ENCODE measurements around the gene SLC35F3. TPM values are rescaled to one million over a fixed set of nuclear protein-coding genes. Genes with fewer than 3 reads are reported as not detected.

SLC35F3 gene
- total and polyA plus RNA-seq, 2 donors from 2014 or later, result 0.41 to 0.66 TPM

DNA sequence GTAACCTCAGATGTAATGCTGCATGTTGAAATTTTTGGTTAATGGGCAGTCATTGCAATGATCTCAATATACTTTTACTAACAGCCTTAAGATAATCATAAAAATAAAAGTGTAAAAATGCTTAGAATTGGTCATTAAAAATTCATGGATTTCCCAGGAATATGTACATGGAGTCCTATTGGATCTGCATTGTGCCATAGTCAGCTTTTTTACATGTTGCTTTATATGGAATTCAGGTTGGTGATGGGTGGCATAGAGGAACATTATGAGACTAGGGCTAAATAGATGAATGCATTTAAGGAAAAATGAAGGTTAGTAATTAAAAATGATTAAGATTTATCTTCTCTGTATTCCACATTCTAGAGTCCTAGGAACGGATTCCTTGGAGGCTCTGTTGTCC is 103.2 kb downstream of the SLC35F3 start:
- Histone ChIP-seq H3K36me3 (ENCODE audit: control insufficient read depth in 2 of 3, insufficient read depth in 3 of 3, low read length in 3 of 3) (no peaks in the 10 kb centered on the region), H3K4me3 (ENCODE audit: low read length in 3 of 3) (no peak overlapping the region), H3K9me3 (ENCODE audit: control insufficient read depth in 2 of 3, insufficient read depth in 1 of 3, low read length in 3 of 3) (no peaks in the 10 kb centered on the region), H3K27ac (ENCODE audit: low read depth in 2 of 2, low read length in 2 of 2) (no peak overlapping the region), H3K4me1 (ENCODE audit: control insufficient read depth in 2 of 3, insufficient read depth in 2 of 3, low read depth in 1 of 3, low read length in 3 of 3) (no peaks in the 10 kb centered on the region), H3K27me3 (ENCODE audit: control insufficient read depth, insufficient read depth, low read length) (no peaks in the 10 kb centered on the region), H3K9ac (ENCODE audit: low read length in 3 of 3) (no peak overlapping the region)
- TF ChIP-seq, protein P1, sequence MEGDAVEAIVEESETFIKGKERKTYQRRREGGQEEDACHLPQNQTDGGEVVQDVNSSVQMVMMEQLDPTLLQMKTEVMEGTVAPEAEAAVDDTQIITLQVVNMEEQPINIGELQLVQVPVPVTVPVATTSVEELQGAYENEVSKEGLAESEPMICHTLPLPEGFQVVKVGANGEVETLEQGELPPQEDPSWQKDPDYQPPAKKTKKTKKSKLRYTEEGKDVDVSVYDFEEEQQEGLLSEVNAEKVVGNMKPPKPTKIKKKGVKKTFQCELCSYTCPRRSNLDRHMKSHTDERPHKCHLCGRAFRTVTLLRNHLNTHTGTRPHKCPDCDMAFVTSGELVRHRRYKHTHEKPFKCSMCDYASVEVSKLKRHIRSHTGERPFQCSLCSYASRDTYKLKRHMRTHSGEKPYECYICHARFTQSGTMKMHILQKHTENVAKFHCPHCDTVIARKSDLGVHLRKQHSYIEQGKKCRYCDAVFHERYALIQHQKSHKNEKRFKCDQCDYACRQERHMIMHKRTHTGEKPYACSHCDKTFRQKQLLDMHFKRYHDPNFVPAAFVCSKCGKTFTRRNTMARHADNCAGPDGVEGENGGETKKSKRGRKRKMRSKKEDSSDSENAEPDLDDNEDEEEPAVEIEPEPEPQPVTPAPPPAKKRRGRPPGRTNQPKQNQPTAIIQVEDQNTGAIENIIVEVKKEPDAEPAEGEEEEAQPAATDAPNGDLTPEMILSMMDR (IDR thresholded peaks at IDR 0.05; ENCODE audit: borderline replicate concordance, extremely low read depth, insufficient read depth), result no peak
- FAIRE-seq (no peak), DNase-seq (no peak)
- intact Hi-C loops (cut with DNase I), result no loop called here

DNA sequence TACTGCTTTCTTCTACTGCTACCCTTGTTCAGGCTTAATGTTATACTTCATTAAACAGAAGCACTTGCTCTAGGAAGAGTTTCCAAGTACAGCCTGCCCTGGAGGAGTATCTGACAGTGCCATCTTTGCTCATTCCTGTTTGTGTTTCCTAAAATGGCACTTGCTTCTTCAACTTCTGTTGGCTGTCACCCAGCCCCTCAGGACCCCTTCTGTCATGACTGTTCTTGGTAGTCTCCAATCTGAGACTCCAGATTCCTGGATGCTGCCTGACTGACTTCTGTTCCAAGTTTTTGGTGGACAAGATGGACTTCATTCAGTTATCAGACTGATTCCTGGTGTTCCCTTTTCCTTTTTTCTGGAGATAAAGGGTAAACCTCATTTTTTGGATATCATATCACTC is 104.1 kb downstream of the SLC35F3 start:
- H3K4me1 ChIP-seq (ENCODE audit: control insufficient read depth in 2 of 3, insufficient read depth in 2 of 3, low read depth in 1 of 3, low read length in 3 of 3), result no peaks in the 10 kb centered on the region
- no peak overlapping the region for H3K9ac ChIP-seq (ENCODE audit: low read length in 3 of 3)
- no peak overlapping the region for H3K27ac ChIP-seq (ENCODE audit: low read depth in 2 of 2, low read length in 2 of 2)
- FAIRE-seq (no peak), DNase-seq (no peak)
- TF ChIP-seq, protein P1 (IDR thresholded peaks at IDR 0.05; ENCODE audit: borderline replicate concordance, extremely low read depth, insufficient read depth), result no peak
- H3K4me3 ChIP-seq (ENCODE audit: low read length in 3 of 3), result no peak overlapping the region
- no peaks in the 10 kb centered on the region for H3K36me3 ChIP-seq (ENCODE audit: control insufficient read depth in 2 of 3, insufficient read depth in 3 of 3, low read length in 3 of 3)
- H3K9me3 ChIP-seq (ENCODE audit: control insufficient read depth in 2 of 3, insufficient read depth in 1 of 3, low read length in 3 of 3), result no peaks in the 10 kb centered on the region
- no peaks in the 10 kb centered on the region for H3K27me3 ChIP-seq (ENCODE audit: control insufficient read depth, insufficient read depth, low read length)
- intact Hi-C loops (cut with DNase I), result no loop called here

DNA sequence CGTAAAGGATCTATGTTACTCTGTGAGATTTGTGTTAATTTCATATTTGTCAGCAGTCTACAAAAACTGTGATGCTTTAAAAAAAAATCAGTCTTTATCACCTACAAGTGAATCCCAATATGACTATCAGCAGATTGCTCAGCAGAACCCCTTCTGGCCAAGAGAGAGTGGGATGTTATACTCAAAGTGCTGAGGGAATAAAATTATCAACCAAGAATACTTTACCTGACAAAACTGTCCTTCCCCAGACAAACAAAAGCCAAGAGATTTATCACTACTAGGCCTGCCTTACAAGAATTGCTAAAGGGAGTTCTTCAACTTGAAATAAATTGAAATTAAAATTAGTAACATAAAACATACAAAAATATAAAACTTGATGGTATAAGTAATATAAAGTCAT is 105.2 kb downstream of the SLC35F3 start:
- no peak overlapping the region for H3K27ac ChIP-seq (ENCODE audit: low read depth in 2 of 2, low read length in 2 of 2)
- H3K4me3 ChIP-seq (ENCODE audit: low read length in 3 of 3), result no peak overlapping the region
- H3K4me1 ChIP-seq (ENCODE audit: control insufficient read depth in 2 of 3, insufficient read depth in 2 of 3, low read depth in 1 of 3, low read length in 3 of 3), result no peaks in the 10 kb centered on the region
- FAIRE-seq (no peak), DNase-seq (no peak)
- H3K36me3 ChIP-seq (ENCODE audit: control insufficient read depth in 2 of 3, insufficient read depth in 3 of 3, low read length in 3 of 3), result no peaks in the 10 kb centered on the region
- H3K9me3 ChIP-seq (ENCODE audit: control insufficient read depth in 2 of 3, insufficient read depth in 1 of 3, low read length in 3 of 3), result no peaks in the 10 kb centered on the region
- no peaks in the 10 kb centered on the region for H3K27me3 ChIP-seq (ENCODE audit: control insufficient read depth, insufficient read depth, low read length)
- H3K9ac ChIP-seq (ENCODE audit: low read length in 3 of 3), result no peak overlapping the region
- intact Hi-C loops (cut with DNase I), result no loop called here
- TF ChIP-seq, protein P1 (IDR thresholded peaks at IDR 0.05; ENCODE audit: borderline replicate concordance, extremely low read depth, insufficient read depth), result no peak

DNA sequence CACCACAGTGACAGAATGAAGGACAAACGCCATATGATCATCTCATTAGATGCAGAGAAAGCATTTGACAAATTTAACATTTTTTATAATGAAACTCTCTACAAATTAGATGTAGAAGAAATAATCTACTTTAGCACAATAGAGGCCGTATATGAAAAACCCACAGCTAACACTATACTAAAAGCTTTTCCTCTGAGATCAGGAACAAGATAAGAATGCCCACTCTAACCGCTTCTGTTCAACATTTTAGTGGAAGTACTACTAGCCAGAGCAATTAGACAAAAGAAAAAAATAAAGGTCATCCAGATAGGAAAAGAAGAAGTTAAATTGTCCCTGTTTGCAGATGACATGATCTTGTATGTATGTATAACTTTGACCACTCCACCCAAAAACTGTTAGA is 109.7 kb downstream of the SLC35F3 start:
- Histone ChIP-seq H3K4me1 (ENCODE audit: control insufficient read depth in 2 of 3, insufficient read depth in 2 of 3, low read depth in 1 of 3, low read length in 3 of 3) (no peaks in the 10 kb centered on the region), H3K9me3 (ENCODE audit: control insufficient read depth in 2 of 3, insufficient read depth in 1 of 3, low read length in 3 of 3) (no peaks in the 10 kb centered on the region), H3K27me3 (ENCODE audit: control insufficient read depth, insufficient read depth, low read length) (no peaks in the 10 kb centered on the region), H3K9ac (ENCODE audit: low read length in 3 of 3) (no peak overlapping the region), H3K4me3 (ENCODE audit: low read length in 3 of 3) (no peak overlapping the region), H3K27ac (ENCODE audit: low read depth in 2 of 2, low read length in 2 of 2) (no peak overlapping the region), H3K36me3 (ENCODE audit: control insufficient read depth in 2 of 3, insufficient read depth in 3 of 3, low read length in 3 of 3) (no peaks in the 10 kb centered on the region)
- DNase-seq (no peak), FAIRE-seq (no peak)
- intact Hi-C loops (cut with DNase I), result no loop called here
- TF ChIP-seq, protein P1 (IDR thresholded peaks at IDR 0.05; ENCODE audit: borderline replicate concordance, extremely low read depth, insufficient read depth), result no peak

Data from kidney (tissue), 14 donors.